Measurements from ENCODE around the gene TEF.

DNA sequence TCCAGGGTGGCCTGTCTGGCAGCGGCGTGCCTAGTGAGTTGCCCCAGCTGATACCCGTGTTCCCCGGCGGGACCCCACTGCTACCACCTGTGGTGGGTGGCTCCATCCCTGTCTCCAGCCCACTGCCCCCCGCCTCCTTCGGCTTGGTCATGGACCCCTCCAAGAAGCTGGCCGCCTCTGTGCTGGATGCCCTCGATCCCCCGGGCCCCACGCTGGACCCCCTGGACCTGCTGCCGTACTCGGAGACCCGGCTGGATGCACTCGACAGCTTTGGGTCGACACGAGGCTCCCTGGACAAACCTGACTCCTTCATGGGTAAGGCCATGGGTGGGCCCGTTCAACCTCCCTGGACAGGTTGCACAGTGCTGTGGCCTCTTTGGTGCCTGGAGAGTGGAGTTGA, 41.9 kb upstream of the TEF start:
- TF ChIP-seq POLR2A (IDR thresholded peaks at IDR 0.05) = no peak
- TF ChIP-seq, protein P1, sequence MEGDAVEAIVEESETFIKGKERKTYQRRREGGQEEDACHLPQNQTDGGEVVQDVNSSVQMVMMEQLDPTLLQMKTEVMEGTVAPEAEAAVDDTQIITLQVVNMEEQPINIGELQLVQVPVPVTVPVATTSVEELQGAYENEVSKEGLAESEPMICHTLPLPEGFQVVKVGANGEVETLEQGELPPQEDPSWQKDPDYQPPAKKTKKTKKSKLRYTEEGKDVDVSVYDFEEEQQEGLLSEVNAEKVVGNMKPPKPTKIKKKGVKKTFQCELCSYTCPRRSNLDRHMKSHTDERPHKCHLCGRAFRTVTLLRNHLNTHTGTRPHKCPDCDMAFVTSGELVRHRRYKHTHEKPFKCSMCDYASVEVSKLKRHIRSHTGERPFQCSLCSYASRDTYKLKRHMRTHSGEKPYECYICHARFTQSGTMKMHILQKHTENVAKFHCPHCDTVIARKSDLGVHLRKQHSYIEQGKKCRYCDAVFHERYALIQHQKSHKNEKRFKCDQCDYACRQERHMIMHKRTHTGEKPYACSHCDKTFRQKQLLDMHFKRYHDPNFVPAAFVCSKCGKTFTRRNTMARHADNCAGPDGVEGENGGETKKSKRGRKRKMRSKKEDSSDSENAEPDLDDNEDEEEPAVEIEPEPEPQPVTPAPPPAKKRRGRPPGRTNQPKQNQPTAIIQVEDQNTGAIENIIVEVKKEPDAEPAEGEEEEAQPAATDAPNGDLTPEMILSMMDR (IDR thresholded peaks at IDR 0.05) = no peak

Data from testis (tissue), 2 donors.